ENCODE measurements around the gene PET117. TPM values are rescaled to one million over a fixed set of nuclear protein-coding genes. Genes with fewer than 3 reads are reported as not detected.
"Not testable (repeated sequence)": the region's sequence is repeated elsewhere in the genome, so short reads cannot be mapped to it uniquely, and the experiment has no call there.

Gene PET117
- total RNA-seq, 1 donor from 2014 or later = 13.7 TPM

- Mint-ChIP-seq H3K27me3 (ENCODE audit: unreplicated experiment) (no peaks in the 10 kb centered on the region), H3K4me1 (ENCODE audit: low read depth, unreplicated experiment) (no peaks in the 10 kb centered on the region), H3K4me3 (ENCODE audit: unreplicated experiment) (no peak overlapping the region), H3K27ac (ENCODE audit: unreplicated experiment) (no peak overlapping the region), H3K9me3 (ENCODE audit: unreplicated experiment) (no peaks in the 10 kb centered on the region), H3K36me3 (ENCODE audit: unreplicated experiment) (no peaks in the 10 kb centered on the region)
- TF ChIP-seq, protein P1, sequence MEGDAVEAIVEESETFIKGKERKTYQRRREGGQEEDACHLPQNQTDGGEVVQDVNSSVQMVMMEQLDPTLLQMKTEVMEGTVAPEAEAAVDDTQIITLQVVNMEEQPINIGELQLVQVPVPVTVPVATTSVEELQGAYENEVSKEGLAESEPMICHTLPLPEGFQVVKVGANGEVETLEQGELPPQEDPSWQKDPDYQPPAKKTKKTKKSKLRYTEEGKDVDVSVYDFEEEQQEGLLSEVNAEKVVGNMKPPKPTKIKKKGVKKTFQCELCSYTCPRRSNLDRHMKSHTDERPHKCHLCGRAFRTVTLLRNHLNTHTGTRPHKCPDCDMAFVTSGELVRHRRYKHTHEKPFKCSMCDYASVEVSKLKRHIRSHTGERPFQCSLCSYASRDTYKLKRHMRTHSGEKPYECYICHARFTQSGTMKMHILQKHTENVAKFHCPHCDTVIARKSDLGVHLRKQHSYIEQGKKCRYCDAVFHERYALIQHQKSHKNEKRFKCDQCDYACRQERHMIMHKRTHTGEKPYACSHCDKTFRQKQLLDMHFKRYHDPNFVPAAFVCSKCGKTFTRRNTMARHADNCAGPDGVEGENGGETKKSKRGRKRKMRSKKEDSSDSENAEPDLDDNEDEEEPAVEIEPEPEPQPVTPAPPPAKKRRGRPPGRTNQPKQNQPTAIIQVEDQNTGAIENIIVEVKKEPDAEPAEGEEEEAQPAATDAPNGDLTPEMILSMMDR (IDR thresholded peaks at IDR 0.05; ENCODE audit: partially characterized antibody, unreplicated experiment) = no peak
- no peak for DNase-seq
Measured at GRCh38 chr20:18091623-18092022, 46.0 kb upstream of the PET117 start.

GRCh38 chr20:18092890-18093289, 44.8 kb upstream of the PET117 start:
- no peak for DNase-seq
- Mint-ChIP-seq H3K9me3 (ENCODE audit: unreplicated experiment) (no peaks in the 10 kb centered on the region), H3K27ac (ENCODE audit: unreplicated experiment) (no peak overlapping the region), H3K36me3 (ENCODE audit: unreplicated experiment) (no peaks in the 10 kb centered on the region), H3K4me3 (ENCODE audit: unreplicated experiment) (no peak overlapping the region), H3K4me1 (ENCODE audit: low read depth, unreplicated experiment) (no peaks in the 10 kb centered on the region), H3K27me3 (ENCODE audit: unreplicated experiment) (no peaks in the 10 kb centered on the region)
- TF ChIP-seq, protein P1 (IDR thresholded peaks at IDR 0.05; ENCODE audit: partially characterized antibody, unreplicated experiment) = no peak

GRCh38 chr20:18093388-18093787, 44.3 kb upstream of the PET117 start:
- Mint-ChIP-seq H3K9me3 (ENCODE audit: unreplicated experiment) (no peaks in the 10 kb centered on the region), H3K27me3 (ENCODE audit: unreplicated experiment) (no peaks in the 10 kb centered on the region), H3K4me3 (ENCODE audit: unreplicated experiment) (no peak overlapping the region), H3K4me1 (ENCODE audit: low read depth, unreplicated experiment) (no peaks in the 10 kb centered on the region), H3K36me3 (ENCODE audit: unreplicated experiment) (no peaks in the 10 kb centered on the region), H3K27ac (ENCODE audit: unreplicated experiment) (no peak overlapping the region)
- TF ChIP-seq, protein P1 (IDR thresholded peaks at IDR 0.05; ENCODE audit: partially characterized antibody, unreplicated experiment) = no peak
- no peak for DNase-seq

- H3K36me3 Mint-ChIP-seq (ENCODE audit: unreplicated experiment) = no peaks in the 10 kb centered on the region
- H3K27ac Mint-ChIP-seq (ENCODE audit: unreplicated experiment) = no peak overlapping the region
- H3K4me1 Mint-ChIP-seq (ENCODE audit: low read depth, unreplicated experiment) = no peaks in the 10 kb centered on the region
- no peak for DNase-seq
- no peaks in the 10 kb centered on the region for H3K9me3 Mint-ChIP-seq (ENCODE audit: unreplicated experiment)
- TF ChIP-seq, protein P1 (IDR thresholded peaks at IDR 0.05; ENCODE audit: partially characterized antibody, unreplicated experiment) = no peak
- H3K27me3 Mint-ChIP-seq (ENCODE audit: unreplicated experiment) = no peaks in the 10 kb centered on the region
- no peak overlapping the region for H3K4me3 Mint-ChIP-seq (ENCODE audit: unreplicated experiment)
Measured at GRCh38 chr20:18094191-18094590, 43.5 kb upstream of the PET117 start.

GRCh38 chr20:18100569-18100968, 37.1 kb upstream of the PET117 start:
- H3K9me3 Mint-ChIP-seq (ENCODE audit: unreplicated experiment); H3K4me1 Mint-ChIP-seq (ENCODE audit: low read depth, unreplicated experiment): not testable (repeated sequence)

More at GRCh38 chr20:18100569-18100968, 37.1 kb upstream of the PET117 start:
- not testable (repeated sequence) for H3K27me3 Mint-ChIP-seq (ENCODE audit: unreplicated experiment); H3K36me3 Mint-ChIP-seq (ENCODE audit: unreplicated experiment); H3K27ac Mint-ChIP-seq (ENCODE audit: unreplicated experiment); DNase-seq; H3K4me3 Mint-ChIP-seq (ENCODE audit: unreplicated experiment)

All from glutamatergic neuron (in vitro differentiated cells).